Heart right ventricle (tissue), 16 donors: ENCODE measurements around the gene RANBP3L. TPM values are rescaled to one million over a fixed set of nuclear protein-coding genes. Genes with fewer than 3 reads are reported as not detected.
"Not testable (repeated sequence)": the region's sequence is repeated elsewhere in the genome, so short reads cannot be mapped to it uniquely, and the experiment has no call there.

Source experiments
- ATAC-seq, 8 donors: fragments of 200-7000 bp; cut with Tn5 transposase; one replicate each; pipeline ENCODE4 v1.9.1; 2020; ENCODE audit warnings: mild to moderate bottlenecking in 8 of 8, moderate library complexity in 8 of 8, moderate number of reproducible peaks in 1 of 8
- DNase-seq, 2 donors: peaks; one replicate each; pipeline ENCODE4 v3.0.0-alpha.2; 2020
- H3K27ac ChIP-seq, 10 donors: fragments of 200-600 bp; sonication (generic) in 2 of 10; one replicate each; pipeline versions ENCODE4 v1.5.0 to v1.8.0; 2020 to 2022; ENCODE audit warnings: mild to moderate bottlenecking in 3 of 10
- H3K27me3 ChIP-seq, 7 donors: fragments of 200-600 bp; one replicate each; pipeline ENCODE4 v1.8.0; 2021 to 2022; ENCODE audit warnings: mild to moderate bottlenecking in 2 of 7
- H3K36me3 ChIP-seq, 9 donors: fragments of 200-600 bp; sonication (generic) in 1 of 9; one replicate each; pipeline versions ENCODE4 v1.5.0 to v1.8.0; 2020 to 2022; ENCODE audit warnings: mild to moderate bottlenecking in 2 of 9
- H3K4me1 ChIP-seq, 9 donors: fragments of 200-600 bp; sonication (generic) in 1 of 9; one replicate each; pipeline versions ENCODE4 v1.5.0 to v1.8.0; 2020 to 2022; ENCODE audit warnings: mild to moderate bottlenecking in 4 of 9
- H3K4me3 ChIP-seq, 10 donors: fragments of 200-600 bp; sonication (generic) in 2 of 10; one replicate each; pipeline versions ENCODE4 v1.5.0 to v1.8.0; 2020 to 2022; ENCODE audit warnings: mild to moderate bottlenecking in 7 of 10, moderate library complexity in 2 of 10
- H3K9me3 ChIP-seq, 11 donors: fragments of 200-600 bp in 10 of 11; sonication (generic) in 2 of 11; one replicate each; pipeline versions ENCODE4 v1.5.0 to v1.8.0; 2013 to 2022; ENCODE audit warnings: mild to moderate bottlenecking in 2 of 11, control low read depth in 1 of 11, moderate library complexity in 1 of 11
- WGBS, 2 donors: extraction: QIAGEN DNeasy Blood & Tissue Kit; methylation state at CpG; one replicate each; pipeline ENCODE4 v1.1.7; 2013; ENCODE audit warnings: inconsistent platforms in 1 of 2; 5-methylcytosine and 5-hydroxymethylcytosine counted together
- intact Hi-C, 10 donors: fragments of 100-400 bp; cut with DNase I; formaldehyde crosslinking; loops; one replicate each; pipeline versions ENCODE4 v1.11.1 to v1.14.2; 2022
- polyA plus RNA-seq, 2 donors: library from polyadenylated mRNA; stranded (reverse); fragments of 200-250 nt; gene quantifications; one replicate each; pipeline ENCODE4 v1.2.3, GENCODE V29; 2013
- total RNA-seq, 10 donors: library from RNA; stranded (reverse); fragmentation: NEBNext Ultra II Directional in 3 of 10; extraction: Animal tissue kit (Norgen Biotek cat#: 25700) in 3 of 10; gene quantifications; one replicate each; pipeline versions ENCODE4 v1.2.1 to v1.2.4, GENCODE V29; 2021 to 2023
- TF ChIP-seq, protein P1 (sequence below), 9 donors: fragments of 200-600 bp; sonication (generic) in 2 of 9; IDR thresholded peaks; one replicate each; pipeline versions ENCODE4 v1.5.0 to v1.8.0; 2021 to 2022; ENCODE audit warnings: antibody characterized with exemption in 9 of 9, mild to moderate bottlenecking in 5 of 9, moderate library complexity in 1 of 9
- donor health status: Arrhythmogenic right ventricular cardiomyopathy.
- donor health status: ischemic (EF 13 %, LVEDD 7.1; RV severe dilation, severe dysfunction).
- donor health status: healthy with polysubstance abuse.
- donor health status: DM: no; HTN: yes; CAD: no.
- donor health status: DM: no; HTN: no; CAD: no.
- donor health status: ischemic (EF 25% LVEDD 6.9; RV normal size, moderate dysfunction).
- donor health status: ischemic (EF 25% LVEDD 5.7; RV mildly dilated, moderate dysfunction).
- donor health status: healthy.
- donor health status: DM: yes; HTN: yes; CAD: no.
- donor health status: Ischemic cardiomyopathy.
- donor health status: ischemic (EF 35%, LVEDD 5.7; RV mildly dilated, moderate dysfunction).
- donor health status: nonischemic (EF 11% LVEDD 7.7; RV severe dilation, severe dysfunction).
- donor health status: DM: yes; HTN: yes; CAD: no.
- donor health status: PGD.
- donor health status: ischemic (EF 29% LVEDD 5.4; RV normal size, mild dysfunction).
- donor health status: nonischemic (EF 23%, LVEDD 6.1; RV moderate dilation, normal function).

RANBP3L gene
- total and polyA plus RNA-seq, 12 donors: 0.09 to 0.92 (median 0.49) TPM; not detected in 1

- Histone ChIP-seq H3K27me3 (no peaks in the 10 kb centered on the region), H3K9me3 (no peaks in the 10 kb centered on the region), H3K27ac (no peak overlapping the region), H3K4me3 (no peak overlapping the region), H3K4me1 (peaks cover 0 to 17% (median 10%) of the 10 kb centered on the region in 9 donors), H3K36me3 (peaks cover 0 to 88% (median 28%) of the 10 kb centered on the region in 9 donors)
- DNase-seq: no peak
- no peak for ATAC-seq
- TF ChIP-seq, protein P1, sequence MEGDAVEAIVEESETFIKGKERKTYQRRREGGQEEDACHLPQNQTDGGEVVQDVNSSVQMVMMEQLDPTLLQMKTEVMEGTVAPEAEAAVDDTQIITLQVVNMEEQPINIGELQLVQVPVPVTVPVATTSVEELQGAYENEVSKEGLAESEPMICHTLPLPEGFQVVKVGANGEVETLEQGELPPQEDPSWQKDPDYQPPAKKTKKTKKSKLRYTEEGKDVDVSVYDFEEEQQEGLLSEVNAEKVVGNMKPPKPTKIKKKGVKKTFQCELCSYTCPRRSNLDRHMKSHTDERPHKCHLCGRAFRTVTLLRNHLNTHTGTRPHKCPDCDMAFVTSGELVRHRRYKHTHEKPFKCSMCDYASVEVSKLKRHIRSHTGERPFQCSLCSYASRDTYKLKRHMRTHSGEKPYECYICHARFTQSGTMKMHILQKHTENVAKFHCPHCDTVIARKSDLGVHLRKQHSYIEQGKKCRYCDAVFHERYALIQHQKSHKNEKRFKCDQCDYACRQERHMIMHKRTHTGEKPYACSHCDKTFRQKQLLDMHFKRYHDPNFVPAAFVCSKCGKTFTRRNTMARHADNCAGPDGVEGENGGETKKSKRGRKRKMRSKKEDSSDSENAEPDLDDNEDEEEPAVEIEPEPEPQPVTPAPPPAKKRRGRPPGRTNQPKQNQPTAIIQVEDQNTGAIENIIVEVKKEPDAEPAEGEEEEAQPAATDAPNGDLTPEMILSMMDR (IDR thresholded peaks at IDR 0.05): no peak
- 82 to 84% methylated on average over 4 of the region's 4 CpGs for WGBS, 2 donors
- intact Hi-C loops: no loop called here
Observed at GRCh38 chr5:36200513-36200912, 101.2 kb downstream of the RANBP3L start.

- Histone ChIP-seq H3K36me3 (peaks cover 0 to 89% (median 31%) of the 10 kb centered on the region in 9 donors), H3K4me1 (peaks cover 0 to 17% (median 10%) of the 10 kb centered on the region in 9 donors), H3K27ac (no peak overlapping the region), H3K9me3 (no peaks in the 10 kb centered on the region), H3K27me3 (no peaks in the 10 kb centered on the region), H3K4me3 (no peak overlapping the region)
- DNase-seq: no peak
- no peak for ATAC-seq
- TF ChIP-seq, protein P1 (IDR thresholded peaks at IDR 0.05): no peak
- intact Hi-C loops: no loop called here
- 62 to 73% methylated on average over 2 of the region's 2 CpGs for WGBS, 2 donors
Observed at GRCh38 chr5:36199620-36200019, 102.1 kb downstream of the RANBP3L start.

DNA sequence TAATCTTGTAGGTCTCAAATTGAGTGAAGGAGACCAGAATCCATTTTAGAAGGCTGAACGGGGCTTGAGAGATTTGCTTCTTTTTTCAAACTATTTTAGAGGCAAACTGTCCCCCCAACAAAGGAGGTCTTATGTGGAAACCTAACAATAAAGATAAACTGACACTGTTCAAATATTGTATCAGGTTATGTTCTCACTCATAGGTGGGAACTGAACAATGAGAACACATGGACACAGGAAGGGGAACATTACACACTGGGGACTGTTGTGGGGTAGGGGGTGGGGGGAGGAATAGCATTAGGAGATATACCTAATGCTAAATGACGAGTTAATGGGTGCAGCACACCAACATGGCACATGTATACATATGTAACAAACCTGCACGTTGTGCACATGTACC, 102.9 kb downstream of the RANBP3L start:
- DNase-seq, ATAC-seq, H3K4me3 ChIP-seq, H3K27ac ChIP-seq, intact Hi-C loops, H3K27me3 ChIP-seq, H3K9me3 ChIP-seq: not testable (repeated sequence)
- Histone ChIP-seq H3K36me3 (peaks cover 0 to 90% (median 38%) of the 10 kb centered on the region in 9 donors), H3K4me1 (peaks cover 0 to 16% (median 10%) of the 10 kb centered on the region in 9 donors)
- WGBS, 2 donors: 90 to 93% methylated on average over 2 to 3 of the region's 3 CpGs

Other genes starting within 250 kb of the RANBP3L start
- not detected for gene UGT3A2, start 235.0 kb downstream of the RANBP3L start, total RNA-seq
- not detected for gene UGT3A2, start 235.0 kb downstream of the RANBP3L start, polyA plus RNA-seq
- 10 to 100 TPM; 10.9 to 16.5 (median 12.7) TPM for gene LMBRD2, start 150.0 kb downstream of the RANBP3L start, total RNA-seq
- gene LMBRD2, start 150.0 kb downstream of the RANBP3L start, polyA plus RNA-seq: 1 to 10 TPM; 2.2 to 3.2 TPM
- 1 to 10 TPM; 3.5 to 9.5 (median 5.6) TPM for gene SKP2, start 149.8 kb downstream of the RANBP3L start, total RNA-seq
- 1 to 10 TPM; 1.5 to 2.1 TPM for gene SKP2, start 149.8 kb downstream of the RANBP3L start, polyA plus RNA-seq
- gene NADK2, start 60.0 kb downstream of the RANBP3L start, total RNA-seq: 10 to 100 TPM; 35.7 to 53.5 (median 38.9) TPM
- 10 to 100 TPM in 1 of 2 donors, 1 to 10 TPM in 1; 9.8 to 15.4 TPM for gene NADK2, start 60.0 kb downstream of the RANBP3L start, polyA plus RNA-seq